Measurements from ENCODE around the gene DYNC2I2. TPM values are rescaled to one million over a fixed set of nuclear protein-coding genes. Genes with fewer than 3 reads are reported as not detected.

Gene DYNC2I2
- total and polyA plus RNA-seq, 2 donors (not counting 3 experiments of a cell fraction or from before 2014, with no cell fraction given) = 73.6 to 82.6 TPM

GRCh38 chr9:128626181-128626580 is 30.5 kb downstream of the DYNC2I2 start:
- Histone ChIP-seq H4K20me1 (replicated peaks; ENCODE audit: control insufficient read depth, extremely low read depth, insufficient read depth, low read length) (no peaks in the 10 kb centered on the region), H3K9me1 (replicated peaks; ENCODE audit: control insufficient read depth, extremely low read depth, insufficient read depth, low read length) (no peaks in the 10 kb centered on the region), H3K4me1 (ENCODE audit: control insufficient read depth, extremely low read depth, insufficient read depth, low read length) (no peaks in the 10 kb centered on the region), H3K4me3 (replicated peaks in 1 of 3; ENCODE audit: insufficient read depth in 1 of 3, low read depth in 1 of 3, low read length in 3 of 3) (no peak overlapping the region), H3K9ac (replicated peaks; ENCODE audit: extremely low read depth, insufficient read depth, low read length) (no peak overlapping the region), H3K4me2 (ENCODE audit: insufficient read depth, low read length) (no peak overlapping the region), H3K27me3 (ENCODE audit: control insufficient read depth in 2 of 2, insufficient read depth in 2 of 2, low read length in 2 of 2) (no peaks in the 10 kb centered on the region), H3K27ac (ENCODE audit: insufficient read depth, low read depth, low read length) (no peak overlapping the region), H3K9me3 (replicated peaks; ENCODE audit: control insufficient read depth, insufficient read depth, low read length) (no peaks in the 10 kb centered on the region), H3K79me2 (ENCODE audit: control insufficient read depth, insufficient read depth, low read length) (no peaks in the 10 kb centered on the region), H3K36me3 (ENCODE audit: control insufficient read depth in 2 of 2, extremely low read depth in 1 of 2, insufficient read depth in 2 of 2, low read length in 2 of 2) (peaks cover 38 to 69% of the 10 kb centered on the region in 2 experiments), H2AFZ (ENCODE audit: low read depth, low read length) (no peak overlapping the region)
- intact Hi-C loops (cut with micrococcal nuclease) = no loop called here
- no peak for DNase-seq (ENCODE audit: low read depth, low spot score)
- FAIRE-seq = no peak
- TSS peak; percentile 89 for BruUV-seq (replicated peaks)
- ChIA-PET CTCF (interaction anchor here (1.7 kb wide), 2 partner anchors 9 to 187 kb away, joined by 5 to 10 read pairs; no protein-coding TSS in a partner anchor), POLR2A (interaction anchor here (0.9 kb wide), 1 partner anchor 75 kb away, joined by 3 read pairs; no protein-coding TSS in a partner anchor)
- dilution Hi-C loops (cut with MboI; ENCODE audit: extremely low pct_ligation_motif_present, low sequenced_read_pairs) = no loop called here
- TF ChIP-seq EZH2 (IDR thresholded peaks at IDR 0.05; ENCODE audit: borderline replicate concordance, low read depth, low read length, severe bottlenecking) (no peak), MAX (IDR thresholded peaks at IDR 0.05; ENCODE audit: insufficient read depth, insufficient read length) (no peak), FOS (IDR thresholded peaks at IDR 0.05; ENCODE audit: borderline replicate concordance, insufficient read depth, low read length) (no peak), CTCF (IDR thresholded peaks at IDR 0.05; ENCODE audit: extremely low read depth in 1 of 2, insufficient read depth in 1 of 2, low read depth in 1 of 2, low read length in 2 of 2) (no peak), MYC (IDR thresholded peaks at IDR 0.05; ENCODE audit: low read depth, low read length) (no peak), POLR2AphosphoS5 (IDR thresholded peaks at IDR 0.05; ENCODE audit: insufficient read depth, low read depth, low read length) (no peak), POLR2A (IDR thresholded peaks at IDR 0.05; ENCODE audit: low read depth, low read length) (no peak)

All from endothelial cell of umbilical vein (primary cell).